22Rv1 (cell line): ENCODE results near the gene BRD7.

Experiments
- CTCF ChIP-seq: fragments of 450-650 bp; IDR thresholded peaks from 2 replicates; pipeline ENCODE4 v1.5.1; 2017; ENCODE audit warnings: mild to moderate bottlenecking
- ZFX ChIP-seq: fragments of 450-650 bp; IDR thresholded peaks from 2 replicates; pipeline ENCODE4 v1.6.1; 2017; ENCODE audit warnings: antibody characterized with exemption, borderline replicate concordance

DNA sequence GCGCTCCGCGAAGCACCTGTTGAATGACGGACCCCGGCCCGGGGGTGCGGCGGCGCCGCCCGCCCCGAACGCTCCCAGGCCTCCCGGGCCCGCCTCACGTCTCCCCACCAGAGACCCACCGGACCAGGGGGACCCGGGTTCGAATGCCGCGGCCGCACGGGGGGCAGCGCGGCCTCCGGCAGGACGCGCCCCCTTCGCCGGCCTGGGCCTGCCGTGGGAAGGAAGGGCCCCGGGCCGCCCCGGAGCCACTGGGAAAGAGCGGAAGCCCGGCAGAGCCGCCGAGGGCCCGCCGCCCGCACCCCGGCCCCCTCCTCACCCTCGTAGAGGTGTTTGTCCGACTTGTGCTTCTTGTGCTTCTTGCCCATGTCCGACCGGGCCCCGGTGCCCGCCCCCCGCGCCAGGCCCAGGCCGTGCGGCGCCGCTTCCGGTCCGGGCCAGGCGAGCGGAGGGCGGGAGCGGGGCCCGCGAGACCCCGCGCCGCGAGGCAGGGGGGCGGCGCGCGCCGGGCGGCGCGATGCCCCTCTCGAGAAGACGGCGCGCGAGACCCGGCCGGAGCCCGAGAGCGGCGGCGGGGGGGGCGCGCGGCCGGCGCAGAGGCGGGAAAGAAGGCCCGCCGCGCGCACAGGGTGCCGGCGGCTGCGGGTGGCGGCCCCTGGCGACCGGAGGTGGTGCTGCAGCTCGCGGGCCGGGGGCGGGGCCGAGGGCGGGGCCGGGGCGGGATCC lies at the start of gene BRD7:
- TF ChIP-seq CTCF (peak; percentile 85), ZFX (no peak)
